LoVo (cell line): ENCODE measurements around the gene AADACL3.
"Not testable (repeated sequence)": the region's sequence is repeated elsewhere in the genome, so short reads cannot be mapped to it uniquely, and the experiment has no call there.

ENCODE experiments used
- DNase-seq: peaks from one replicate; pipeline ENCODE4 v3.0.0-alpha.2; 2016; ENCODE audit warnings: low spot score

The AADACL3 gene

GRCh38 chr1:12714710-12715475, 1.0 kb upstream of the AADACL3 start:
- DNase-seq = no peak

GRCh38 chr1:12717301-12717838, 1.5 kb downstream of the AADACL3 start:
- no peak for DNase-seq

- no peak for DNase-seq
Observed at GRCh38 chr1:12722626-12723025, 6.7 kb downstream of the AADACL3 start.

- no peak for DNase-seq
Observed at GRCh38 chr1:12728391-12728790, 12.5 kb downstream of the AADACL3 start.

- DNase-seq = no peak
Observed at GRCh38 chr1:12730156-12730555, 14.2 kb downstream of the AADACL3 start.

GRCh38 chr1:12731084-12731483, 15.2 kb downstream of the AADACL3 start:
- DNase-seq = not testable (repeated sequence)

GRCh38 chr1:12734651-12735050, 18.7 kb downstream of the AADACL3 start:
- no peak for DNase-seq

- no peak for DNase-seq
Observed at GRCh38 chr1:12738934-12739333, 23.0 kb downstream of the AADACL3 start.

GRCh38 chr1:12739613-12740012, 23.7 kb downstream of the AADACL3 start:
- DNase-seq = no peak

- no peak for DNase-seq
Observed at GRCh38 chr1:12741946-12742345, 26.0 kb downstream of the AADACL3 start.

GRCh38 chr1:12745126-12745991, 29.4 kb downstream of the AADACL3 start:
- peak; percentile 29 for DNase-seq

GRCh38 chr1:12745992-12746323, 30.0 kb downstream of the AADACL3 start, which contains the start of gene CFAP107:
Gene CFAP107, plus strand, starts transcription at chr1:12746200. Its CDS starts 231 bp downstream, at chr1:12746431.
- DNase-seq = no peak

- DNase-seq = no peak
Observed at GRCh38 chr1:12748778-12749355, 33.0 kb downstream of the AADACL3 start.

GRCh38 chr1:12754738-12755137, 38.8 kb downstream of the AADACL3 start:
- DNase-seq = no peak

GRCh38 chr1:12756273-12756672, 40.4 kb downstream of the AADACL3 start:
- no peak for DNase-seq

GRCh38 chr1:12756768-12757413, 41.0 kb downstream of the AADACL3 start:
- DNase-seq = no peak

GRCh38 chr1:12757836-12758235, 41.9 kb downstream of the AADACL3 start:
- DNase-seq = no peak

GRCh38 chr1:12760256-12760795, 44.4 kb downstream of the AADACL3 start:
- DNase-seq = no peak

- DNase-seq = no peak
Observed at GRCh38 chr1:12761781-12762180, 45.9 kb downstream of the AADACL3 start.

GRCh38 chr1:12762766-12763165, 46.9 kb downstream of the AADACL3 start:
- no peak for DNase-seq

GRCh38 chr1:12763479-12763878, 47.6 kb downstream of the AADACL3 start:
- no peak for DNase-seq

GRCh38 chr1:12764016-12764415, 48.1 kb downstream of the AADACL3 start:
- DNase-seq = no peak
